HepG2 (cell line): ENCODE data around the gene MRGPRE. TPM values are rescaled to one million over a fixed set of nuclear protein-coding genes. Genes with fewer than 3 reads are reported as not detected.

Source experiments
- ATAC-seq: fragments of 200-7000 bp; cut with Tn5 transposase; 3 replicates; pipeline ENCODE4 v1.9.1; 2020; ENCODE audit warnings: mild to moderate bottlenecking, moderate library complexity
- BruUV-seq: library from RNA; stranded (reverse); fragments of 400-500 nt; replicated peaks from 2 replicates; lab custom pipeline; 2021; lab: Mats Ljungman, UMichigan
- CTCF ChIA-PET: fragments of 300-600 bp; formaldehyde crosslinking; extraction: SDS; loops from one replicate; lab custom pipeline; 2021; ENCODE audit warnings: low total read pairs, inconsistent platforms, low intra/inter-chr PET ratio; lab: Yijun Ruan, JAX
- POLR2A ChIA-PET: fragments of 350-600 bp; sonication (Branson Sonifier 250); formaldehyde crosslinking; loops from one replicate; lab custom pipeline; 2020; ENCODE audit warnings: antibody characterized with exemption, inconsistent platforms; lab: Yijun Ruan, JAX
- DNase-seq: peaks from one replicate; pipeline ENCODE4 v3.0.0-alpha.2; 2015; ENCODE audit warnings: low spot score
- FAIRE-seq: peaks from 3 replicates; lab custom pipeline; 2011; peaks lifted over from hg19 to GRCh38; lab: Jason Lieb, UNC
- H2AFZ ChIP-seq: one replicate; pipeline ENCODE4 v1.6.1; 2011; ENCODE audit warnings: low read length, inconsistent platforms
- H3K27ac ChIP-seq: fragments of 300-600 bp; 3 replicates; pipeline ENCODE4 v1.8.0; 2011; ENCODE audit warnings: mixed run types, mild to moderate bottlenecking, mixed read lengths, low read length, inconsistent platforms; ENCODE audit not compliant: insufficient read depth; ENCODE audit errors: extremely low read length
- H3K27me3 ChIP-seq, 2 experiments: fragments of 200-600 bp in 1 of 2; 2 replicates in 1 of 2; 3 replicates in 1 of 2; pipeline versions ENCODE4 v1.6.0 to v1.8.0; 2011; ENCODE audit warnings: low read length in 2 of 2, mild to moderate bottlenecking in 2 of 2, moderate library complexity in 2 of 2, inconsistent platforms in 1 of 2; ENCODE audit not compliant: insufficient read depth in 2 of 2, control insufficient read depth in 1 of 2
- H3K36me3 ChIP-seq, 2 experiments: fragments of 200-600 bp in 1 of 2; replicated peaks in 1 of 2; 2 replicates in 1 of 2; 3 replicates in 1 of 2; pipeline versions ENCODE4 v1.5.1 to v1.8.0; 2011; ENCODE audit warnings: low read length in 2 of 2, inconsistent platforms in 1 of 2; ENCODE audit not compliant: insufficient read depth in 2 of 2, control insufficient read depth in 1 of 2
- H3K4me1 ChIP-seq: 2 replicates; pipeline ENCODE4 v1.5.1; 2012; ENCODE audit warnings: low read length, inconsistent platforms; ENCODE audit not compliant: insufficient read depth
- H3K4me2 ChIP-seq: 2 replicates; pipeline ENCODE4 v1.6.0; 2011; ENCODE audit warnings: low read depth, low read length, inconsistent platforms
- H3K4me3 ChIP-seq, 3 experiments: fragments of 200-600 bp in 1 of 3; sonication (generic), shearing (Covaris generic) in 1 of 3; replicated peaks in 1 of 3; 2 replicates each; pipeline ENCODE4 v1.5.1; 2011 to 2016; ENCODE audit warnings: low read length in 3 of 3, inconsistent platforms in 2 of 3, low read depth in 2 of 3, mild to moderate bottlenecking in 2 of 3, control low read depth in 1 of 3, mixed read lengths in 1 of 3; ENCODE audit not compliant: insufficient read depth in 1 of 3
- H3K79me2 ChIP-seq: one replicate; pipeline ENCODE4 v1.6.1; 2011; ENCODE audit warnings: low read length, inconsistent platforms; ENCODE audit not compliant: insufficient read depth
- H3K9ac ChIP-seq: 2 replicates; pipeline ENCODE4 v1.6.0; 2011; ENCODE audit warnings: mild to moderate bottlenecking, low read depth, low read length, inconsistent platforms; ENCODE audit not compliant: insufficient read depth
- H3K9me3 ChIP-seq: 2 replicates; pipeline ENCODE4 v1.5.1; 2012; ENCODE audit warnings: mild to moderate bottlenecking, low read length
- H4K20me1 ChIP-seq: 2 replicates; pipeline ENCODE4 v1.6.0; 2011; ENCODE audit warnings: inconsistent platforms, mild to moderate bottlenecking, low read length, moderate library complexity; ENCODE audit not compliant: insufficient read depth
- FOXP1 ChIP-seq, 2 experiments: fragments of 450-650 bp in 1 of 2; IDR thresholded peaks; 2 replicates each; pipeline ENCODE4 v1.6.1; 2017 to 2018; ENCODE audit warnings: antibody characterized with exemption in 1 of 2
- KMT2B ChIP-seq: IDR thresholded peaks from 2 replicates; pipeline ENCODE4 v1.6.1; 2016; ENCODE audit warnings: missing genetic modification reagents, missing compliant biosample characterization
- MED1 ChIP-seq: sonication (generic); formaldehyde crosslinking; IDR thresholded peaks from 2 replicates; pipeline ENCODE4 v1.4.0; 2020; ENCODE audit warnings: missing genetic modification reagents
- MEIS1 ChIP-seq: sonication (generic); formaldehyde crosslinking; IDR thresholded peaks from 2 replicates; pipeline ENCODE4 v1.9.0; 2021; ENCODE audit warnings: mild to moderate bottlenecking, missing genetic modification reagents, moderate library complexity, borderline replicate concordance
- NFYC ChIP-seq: IDR thresholded peaks from 2 replicates; pipeline ENCODE4 v1.6.1; 2016; ENCODE audit warnings: missing genetic modification reagents, missing compliant biosample characterization
- SIN3B ChIP-seq: fragments of 150-350 bp; IDR thresholded peaks from 2 replicates; pipeline ENCODE4 v1.6.1; 2014; ENCODE audit warnings: low read length
- ZFP41 ChIP-seq: sonication (generic); formaldehyde crosslinking; IDR thresholded peaks from 2 replicates; pipeline ENCODE4 v1.4.0; 2020; ENCODE audit warnings: mild to moderate bottlenecking, missing genetic modification reagents, borderline replicate concordance
- ZKSCAN8 ChIP-seq: IDR thresholded peaks from 2 replicates; pipeline ENCODE4 v1.6.1; 2016; ENCODE audit warnings: borderline replicate concordance, missing genetic modification reagents, missing compliant biosample characterization
- ZSCAN20 ChIP-seq: sonication (generic); formaldehyde crosslinking; IDR thresholded peaks from 2 replicates; pipeline ENCODE4 v1.4.0; 2020; ENCODE audit warnings: missing genetic modification reagents, mild to moderate bottlenecking, borderline replicate concordance
- WGBS: methylation state at CpG from one replicate; pipeline ENCODE4 v1.1.6; 2017; ENCODE audit warnings: low lambda C conversion rate; 5-methylcytosine and 5-hydroxymethylcytosine counted together
- in situ Hi-C: cut with HindIII; loops from 2 replicates; pipeline ENCODE4 v1.10.0; 2017; ENCODE audit warnings: low pct_unique_long_range_greater_than_20kb; ENCODE audit not compliant: extremely low pct_ligation_motif_present
- intact Hi-C: fragments of 100-400 bp; cut with micrococcal nuclease; formaldehyde crosslinking; loops from one replicate; pipeline ENCODE4 v1.10.0; 2022; ENCODE audit not compliant: unreplicated experiment
- polyA plus RNA-seq, 8 experiments: library from polyadenylated mRNA; depleted of rRNA in 3 of 8; stranded (reverse) in 7 of 8; unstranded in 1 of 8; fragments of >200 nt; fragmentation: Illumina TruSeq in 4 of 8; extraction: Trizol in 4 of 8; gene quantifications; 2 replicates each; pipeline versions ENCODE4 v1.2.1 to v1.2.3, GENCODE V29; 2011 to 2016; ENCODE audit warnings: low read depth in 4 of 8, missing spikeins in 1 of 8, mixed read lengths in 1 of 8; ENCODE audit not compliant: insufficient read depth in 1 of 8
- total RNA-seq, 5 experiments: library from RNA; depleted of rRNA; stranded (reverse); fragments of >200 nt; fragmentation: Illumina TruSeq; extraction: Trizol; gene quantifications; 2 replicates each; pipeline ENCODE4 v1.2.3, GENCODE V29; 2016; ENCODE audit warnings: low read depth in 1 of 5
- TF ChIP-seq, protein P1 (sequence below): sonication (generic); formaldehyde crosslinking; IDR thresholded peaks from 2 replicates; pipeline ENCODE4 v1.4.0; 2020; ENCODE audit warnings: missing genetic modification reagents
- TF ChIP-seq, protein P2 (sequence below): fragments of 450-650 bp; IDR thresholded peaks from 2 replicates; pipeline ENCODE4 v1.6.1; 2016

The MRGPRE gene
- total and polyA plus RNA-seq, 2 of the 13 experiments (the other 11 are each of a cell fraction or from before 2014, with no cell fraction given) = not detected

- TF ChIP-seq NFYC (CRISPR knock-in tag) (no peak), MED1 (no peak), MEIS1 (CRISPR knock-in tag) (no peak), FOXP1 (IDR thresholded peaks at IDR 0.05) (no peak), FOXP1 (CRISPR knock-in tag; IDR thresholded peaks at IDR 0.05) (no peak), ZFP41 (CRISPR knock-in tag) (no peak), ZKSCAN8 (CRISPR knock-in tag) (no peak), KMT2B (CRISPR knock-in tag) (no peak), ZSCAN20 (no peak)
- TF ChIP-seq, protein P1, sequence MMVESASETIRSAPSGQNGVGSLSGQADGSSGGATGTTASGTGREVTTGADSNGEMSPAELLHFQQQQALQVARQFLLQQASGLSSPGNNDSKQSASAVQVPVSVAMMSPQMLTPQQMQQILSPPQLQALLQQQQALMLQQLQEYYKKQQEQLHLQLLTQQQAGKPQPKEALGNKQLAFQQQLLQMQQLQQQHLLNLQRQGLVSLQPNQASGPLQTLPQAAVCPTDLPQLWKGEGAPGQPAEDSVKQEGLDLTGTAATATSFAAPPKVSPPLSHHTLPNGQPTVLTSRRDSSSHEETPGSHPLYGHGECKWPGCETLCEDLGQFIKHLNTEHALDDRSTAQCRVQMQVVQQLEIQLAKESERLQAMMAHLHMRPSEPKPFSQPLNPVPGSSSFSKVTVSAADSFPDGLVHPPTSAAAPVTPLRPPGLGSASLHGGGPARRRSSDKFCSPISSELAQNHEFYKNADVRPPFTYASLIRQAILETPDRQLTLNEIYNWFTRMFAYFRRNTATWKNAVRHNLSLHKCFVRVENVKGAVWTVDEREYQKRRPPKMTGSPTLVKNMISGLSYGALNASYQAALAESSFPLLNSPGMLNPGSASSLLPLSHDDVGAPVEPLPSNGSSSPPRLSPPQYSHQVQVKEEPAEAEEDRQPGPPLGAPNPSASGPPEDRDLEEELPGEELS (CRISPR knock-in tag) = no peak
These were observed 7.0 kb downstream of the MRGPRE start (continued) for GRCh38 chr11:3225159-3225758.

- ChIA-PET CTCF (no interaction called here), POLR2A (no interaction called here)
- H3K36me3 ChIP-seq = no peaks in the 10 kb centered on the region
- TF ChIP-seq, protein P2, sequence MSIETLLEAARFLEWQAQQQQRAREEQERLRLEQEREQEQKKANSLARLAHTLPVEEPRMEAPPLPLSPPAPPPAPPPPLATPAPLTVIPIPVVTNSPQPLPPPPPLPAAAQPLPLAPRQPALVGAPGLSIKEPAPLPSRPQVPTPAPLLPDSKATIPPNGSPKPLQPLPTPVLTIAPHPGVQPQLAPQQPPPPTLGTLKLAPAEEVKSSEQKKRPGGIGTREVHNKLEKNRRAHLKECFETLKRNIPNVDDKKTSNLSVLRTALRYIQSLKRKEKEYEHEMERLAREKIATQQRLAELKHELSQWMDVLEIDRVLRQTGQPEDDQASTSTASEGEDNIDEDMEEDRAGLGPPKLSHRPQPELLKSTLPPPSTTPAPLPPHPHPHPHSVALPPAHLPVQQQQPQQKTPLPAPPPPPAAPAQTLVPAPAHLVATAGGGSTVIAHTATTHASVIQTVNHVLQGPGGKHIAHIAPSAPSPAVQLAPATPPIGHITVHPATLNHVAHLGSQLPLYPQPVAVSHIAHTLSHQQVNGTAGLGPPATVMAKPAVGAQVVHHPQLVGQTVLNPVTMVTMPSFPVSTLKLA = 0 out of 2 replicates have a peak, but pooled peaks have one; percentile 5
- TF ChIP-seq SIN3B = no peak
- no peaks in the 10 kb centered on the region for H3K4me1 ChIP-seq
- H3K4me3 ChIP-seq = no peak overlapping the region
- WGBS = 39% methylated on average over 18 of the region's 21 CpGs
- in situ Hi-C loops = no loop called here
- H3K27me3 ChIP-seq = peaks cover 21 to 91% of the 10 kb centered on the region in 2 experiments
- H4K20me1 ChIP-seq = no peaks in the 10 kb centered on the region
- no peak overlapping the region for H3K9ac ChIP-seq
- no peaks in the 10 kb centered on the region for H3K9me3 ChIP-seq
- ATAC-seq = no peak
- H3K4me2 ChIP-seq = no peak overlapping the region
- H3K27ac ChIP-seq = no peak overlapping the region
- no peak for FAIRE-seq
- no TSS peak for BruUV-seq
- intact Hi-C loops = no loop called here
- H2AFZ ChIP-seq = no peak overlapping the region
- no peak for DNase-seq
- H3K79me2 ChIP-seq = no peaks in the 10 kb centered on the region
These were observed 7.7 kb downstream of the MRGPRE start for GRCh38 chr11:3224401-3225057.
